Mesendoderm (in vitro differentiated cells): ENCODE measurements around the gene CHST1.

ENCODE experiments used
- DNase-seq: peaks from one replicate; pipeline ENCODE4 v3.0.0; 2013
- H2AK5ac ChIP-seq: 2 replicates; pipeline ENCODE4 v1.6.1; 2013; ENCODE audit warnings: low read length, inconsistent platforms
- H2BK120ac ChIP-seq: 2 replicates; pipeline ENCODE4 v1.6.1; 2013; ENCODE audit warnings: low read depth, mild to moderate bottlenecking, low read length, moderate library complexity, mixed read lengths
- H2BK15ac ChIP-seq: replicated peaks from 2 replicates; pipeline ENCODE4 v1.6.1; 2013; ENCODE audit warnings: low read depth, mild to moderate bottlenecking, moderate library complexity
- H2BK5ac ChIP-seq: 2 replicates; pipeline ENCODE4 v1.6.1; 2013; ENCODE audit warnings: low read length, inconsistent platforms
- H3K18ac ChIP-seq: 2 replicates; pipeline ENCODE4 v1.6.1; 2013; ENCODE audit warnings: mild to moderate bottlenecking, low read length, mixed read lengths
- H3K23ac ChIP-seq: one replicate; pipeline ENCODE4 v1.6.1; 2013; ENCODE audit warnings: low read length
- H3K27ac ChIP-seq: 2 replicates; pipeline ENCODE4 v1.5.1; 2013; ENCODE audit warnings: low read depth, mild to moderate bottlenecking, inconsistent platforms, low read length, moderate library complexity
- H3K27me3 ChIP-seq: 2 replicates; pipeline ENCODE4 v1.6.1; 2013; ENCODE audit warnings: low read length, control low read depth, mild to moderate bottlenecking, inconsistent platforms; ENCODE audit not compliant: insufficient read depth, poor library complexity
- H3K36me3 ChIP-seq: 2 replicates; pipeline ENCODE4 v1.6.1; 2013; ENCODE audit warnings: low read length, inconsistent platforms; ENCODE audit not compliant: control insufficient read depth, insufficient read depth
- H3K4ac ChIP-seq: one replicate; pipeline ENCODE4 v1.6.1; 2013; ENCODE audit warnings: low read depth, mild to moderate bottlenecking, low read length, moderate library complexity
- H3K4me1 ChIP-seq: 2 replicates; pipeline ENCODE4 v1.6.1; 2013; ENCODE audit warnings: low read depth, low read length, inconsistent platforms; ENCODE audit not compliant: control insufficient read depth
- H3K4me2 ChIP-seq: 2 replicates; pipeline ENCODE4 v1.6.1; 2013; ENCODE audit warnings: low read length
- H3K4me3 ChIP-seq: 2 replicates; pipeline ENCODE4 v1.5.1; 2013; ENCODE audit warnings: mild to moderate bottlenecking, low read length
- H3K56ac ChIP-seq: one replicate; pipeline ENCODE4 v1.6.1; 2013; ENCODE audit warnings: low read length
- H3K79me1 ChIP-seq: 2 replicates; pipeline ENCODE4 v1.6.1; 2013; ENCODE audit warnings: low read length, inconsistent platforms
- H3K79me2 ChIP-seq: 2 replicates; pipeline ENCODE4 v1.6.1; 2013; ENCODE audit warnings: mild to moderate bottlenecking, low read length; ENCODE audit not compliant: control insufficient read depth, insufficient read depth
- H3K9ac ChIP-seq: 2 replicates; pipeline ENCODE4 v1.6.1; 2013; ENCODE audit warnings: low read length, inconsistent platforms
- H4K5ac ChIP-seq: one replicate; pipeline ENCODE4 v1.6.1; 2013; ENCODE audit warnings: low read length
- H4K8ac ChIP-seq: one replicate; pipeline ENCODE4 v1.6.1; 2013; ENCODE audit warnings: low read depth, mild to moderate bottlenecking, control low read depth, low read length, moderate library complexity
- WGBS: extraction: QIAGEN DNeasy Blood & Tissue Kit; methylation state at CpG from one replicate; pipeline ENCODE4 v1.1.7; 2013; ENCODE audit warnings: low lambda C conversion rate, missing lambda C conversion rate; ENCODE audit not compliant: insufficient coverage; ENCODE audit errors: extremely low coverage; 5-methylcytosine and 5-hydroxymethylcytosine counted together

CHST1 gene

DNA sequence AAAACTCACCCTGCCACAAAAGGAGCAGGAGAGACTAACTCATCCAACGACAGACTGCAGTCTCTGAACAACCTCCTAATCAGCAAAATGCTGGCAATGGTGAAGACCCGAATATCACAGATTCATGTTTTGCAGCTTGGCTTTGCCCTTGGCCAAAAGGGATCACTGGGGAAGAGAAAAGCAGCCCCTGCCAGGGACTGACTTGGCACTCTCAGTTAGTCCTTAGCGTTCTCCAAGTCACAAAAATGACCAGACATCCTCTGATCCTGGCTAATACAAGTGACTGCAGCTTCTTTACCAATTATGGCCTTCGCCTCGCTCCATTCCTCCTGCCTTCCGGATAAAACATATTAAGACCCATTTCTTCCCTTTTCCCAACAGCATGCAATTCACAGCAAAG lies 22.4 kb upstream of the CHST1 start:
- Histone ChIP-seq H2AK5ac (no peak overlapping the region), H3K4me1 (no peaks in the 10 kb centered on the region), H4K8ac (no peak overlapping the region), H3K79me2 (no peaks in the 10 kb centered on the region), H3K23ac (no peak overlapping the region), H3K56ac (no peak overlapping the region), H3K4me3 (no peak overlapping the region), H3K4ac (no peak overlapping the region), H2BK120ac (no peak overlapping the region), H3K36me3 (no peaks in the 10 kb centered on the region), H3K18ac (no peak overlapping the region), H3K4me2 (no peak overlapping the region), H2BK5ac (no peak overlapping the region), H4K5ac (no peak overlapping the region), H2BK15ac (no peak overlapping the region), H3K9ac (no peak overlapping the region), H3K27me3 (no peaks in the 10 kb centered on the region), H3K27ac (no peak overlapping the region), H3K79me1 (no peaks in the 10 kb centered on the region)
- WGBS, result no CpG with 5 or more reads among the region's 6 CpGs
- no peak for DNase-seq

GRCh38 chr11:45685964-45686537 lies 20.6 kb upstream of the CHST1 start:
- H3K23ac ChIP-seq, result no peak overlapping the region
- H2BK120ac ChIP-seq, result no peak overlapping the region
- no peak overlapping the region for H3K4me2 ChIP-seq
- H3K79me2 ChIP-seq, result no peaks in the 10 kb centered on the region
- no CpG with 5 or more reads among the region's 7 CpGs for WGBS
- no peaks in the 10 kb centered on the region for H3K27me3 ChIP-seq
- no peak overlapping the region for H3K27ac ChIP-seq
- no peak overlapping the region for H3K9ac ChIP-seq
- no peak for DNase-seq
- no peak overlapping the region for H3K56ac ChIP-seq
- no peak overlapping the region for H4K8ac ChIP-seq
- no peak overlapping the region for H3K4me3 ChIP-seq
- H3K4ac ChIP-seq, result no peak overlapping the region
- H3K18ac ChIP-seq, result no peak overlapping the region
- no peaks in the 10 kb centered on the region for H3K79me1 ChIP-seq
- H3K36me3 ChIP-seq, result no peaks in the 10 kb centered on the region
- no peak overlapping the region for H4K5ac ChIP-seq
- H2AK5ac ChIP-seq, result no peak overlapping the region
- H2BK5ac ChIP-seq, result no peak overlapping the region
- H3K4me1 ChIP-seq, result no peaks in the 10 kb centered on the region
- H2BK15ac ChIP-seq, result no peak overlapping the region

DNA sequence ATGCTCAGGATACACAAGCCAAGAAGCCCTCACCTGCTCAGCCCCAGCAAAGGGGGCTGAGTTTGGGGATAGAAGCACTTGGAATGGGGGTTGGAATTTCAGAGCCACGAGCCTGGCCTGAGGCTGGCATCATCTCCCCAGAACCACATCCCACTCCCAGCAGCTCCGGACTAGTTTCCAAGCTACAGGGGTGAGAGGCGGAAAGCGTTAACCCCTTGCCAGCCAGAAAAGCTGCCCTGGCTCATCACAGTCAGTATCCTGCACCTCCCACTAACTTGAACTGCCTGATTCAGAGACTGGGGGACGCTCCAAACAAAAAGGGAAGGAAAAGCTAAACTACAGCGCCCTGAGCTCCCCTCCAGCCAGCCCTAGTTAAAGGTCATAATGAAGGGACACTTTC lies 19.0 kb upstream of the CHST1 start:
- H3K4ac ChIP-seq, result no peak overlapping the region
- no peak overlapping the region for H3K27ac ChIP-seq
- H3K18ac ChIP-seq, result no peak overlapping the region
- H3K23ac ChIP-seq, result no peak overlapping the region
- no peak overlapping the region for H4K8ac ChIP-seq
- no CpG with 5 or more reads among the region's 6 CpGs for WGBS
- no peak overlapping the region for H2AK5ac ChIP-seq
- no peak for DNase-seq
- H3K36me3 ChIP-seq, result no peaks in the 10 kb centered on the region
- H4K5ac ChIP-seq, result no peak overlapping the region
- no peaks in the 10 kb centered on the region for H3K79me2 ChIP-seq
- H3K56ac ChIP-seq, result no peak overlapping the region
- H3K4me2 ChIP-seq, result no peak overlapping the region
- H2BK120ac ChIP-seq, result no peak overlapping the region
- H3K27me3 ChIP-seq, result no peaks in the 10 kb centered on the region
- H3K4me1 ChIP-seq, result no peaks in the 10 kb centered on the region
- H2BK5ac ChIP-seq, result no peak overlapping the region
- H3K9ac ChIP-seq, result no peak overlapping the region
- no peak overlapping the region for H3K4me3 ChIP-seq
- no peaks in the 10 kb centered on the region for H3K79me1 ChIP-seq
- H2BK15ac ChIP-seq, result no peak overlapping the region

GRCh38 chr11:45683271-45684058 lies 18.0 kb upstream of the CHST1 start:
- no CpG with 5 or more reads among the region's 8 CpGs for WGBS
- Histone ChIP-seq H4K8ac (no peak overlapping the region), H3K79me2 (no peaks in the 10 kb centered on the region), H3K4me2 (no peak overlapping the region), H3K4me3 (no peak overlapping the region), H3K18ac (no peak overlapping the region), H3K27ac (no peak overlapping the region), H3K27me3 (no peaks in the 10 kb centered on the region), H3K4ac (no peak overlapping the region), H3K56ac (no peak overlapping the region), H2BK5ac (no peak overlapping the region), H4K5ac (no peak overlapping the region), H3K4me1 (no peaks in the 10 kb centered on the region), H2AK5ac (no peak overlapping the region), H2BK120ac (no peak overlapping the region), H3K9ac (no peak overlapping the region), H2BK15ac (no peak overlapping the region), H3K36me3 (no peaks in the 10 kb centered on the region), H3K79me1 (no peaks in the 10 kb centered on the region), H3K23ac (no peak overlapping the region)
- no peak for DNase-seq

DNA sequence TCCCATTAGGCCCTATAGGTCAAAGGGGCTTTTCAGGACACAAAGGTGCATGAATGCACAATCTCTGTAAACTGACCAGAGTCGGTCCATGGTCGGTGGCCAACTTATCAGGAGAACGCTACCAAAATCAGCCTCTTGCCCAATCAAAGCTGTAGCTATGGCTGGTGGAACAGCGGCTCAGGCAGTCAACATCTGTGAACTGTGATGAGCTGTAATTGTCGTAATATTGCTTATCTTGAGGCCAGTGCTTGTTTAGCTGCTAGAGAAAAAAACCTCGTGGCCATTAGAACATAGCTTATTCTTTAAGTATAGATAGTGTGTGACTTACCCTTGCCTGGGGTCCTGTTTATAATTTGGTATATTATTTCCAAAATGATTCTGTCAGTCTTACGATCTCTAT lies 14.4 kb upstream of the CHST1 start:
- H3K4me1 ChIP-seq, result no peaks in the 10 kb centered on the region

More for the DNA sequence above, 14.4 kb upstream of the CHST1 start:
- WGBS, result no CpG with 5 or more reads among the region's 7 CpGs
- Histone ChIP-seq H2BK120ac (no peak overlapping the region), H3K56ac (no peak overlapping the region), H3K4ac (no peak overlapping the region), H3K18ac (no peak overlapping the region), H3K79me2 (no peaks in the 10 kb centered on the region), H3K4me3 (no peak overlapping the region), H3K36me3 (no peaks in the 10 kb centered on the region), H4K8ac (no peak overlapping the region), H2BK5ac (no peak overlapping the region), H3K9ac (no peak overlapping the region), H3K79me1 (no peaks in the 10 kb centered on the region), H4K5ac (no peak overlapping the region), H3K27me3 (no peaks in the 10 kb centered on the region), H2BK15ac (no peak overlapping the region), H3K4me2 (no peak overlapping the region), H3K23ac (no peak overlapping the region), H3K27ac (no peak overlapping the region), H2AK5ac (no peak overlapping the region)
- no peak for DNase-seq
